ENCODE measurements around the gene NIPSNAP3A.
"Not testable (repeated sequence)": the region's sequence is repeated elsewhere in the genome, so short reads cannot be mapped to it uniquely, and the experiment has no call there.

The NIPSNAP3A gene

GRCh38 chr9:104747565-104748358, at the start of gene NIPSNAP3A:
NIPSNAP3A (plus strand) TSS chr9:104747683; CDS start chr9:104747793, 110 bp downstream.
- DNase-seq (ENCODE audit: insufficient read length, low spot score) (peak; percentile 32), FAIRE-seq (no peak)
- TF ChIP-seq CTCF (IDR thresholded peaks at IDR 0.05; ENCODE audit: insufficient read depth, missing control alignments) = no peak

- FAIRE-seq (no peak), DNase-seq (ENCODE audit: insufficient read length, low spot score) (no peak)
- no peak for TF ChIP-seq CTCF (IDR thresholded peaks at IDR 0.05; ENCODE audit: insufficient read depth, missing control alignments)
These were observed 47.2 kb upstream of the NIPSNAP3A start for GRCh38 chr9:104700306-104700705.

GRCh38 chr9:104708737-104709136, 38.7 kb upstream of the NIPSNAP3A start:
- not testable (repeated sequence) for DNase-seq (ENCODE audit: insufficient read length, low spot score); FAIRE-seq

GRCh38 chr9:104711604-104712003, 35.9 kb upstream of the NIPSNAP3A start:
- no peak for DNase-seq (ENCODE audit: insufficient read length, low spot score)
- no peak for FAIRE-seq
- TF ChIP-seq CTCF (IDR thresholded peaks at IDR 0.05; ENCODE audit: insufficient read depth, missing control alignments) = no peak

- no peak for FAIRE-seq
- no peak for DNase-seq (ENCODE audit: insufficient read length, low spot score)
- no peak for TF ChIP-seq CTCF (IDR thresholded peaks at IDR 0.05; ENCODE audit: insufficient read depth, missing control alignments)
These were observed 22.5 kb upstream of the NIPSNAP3A start for GRCh38 chr9:104725014-104725413.

- FAIRE-seq = no peak
- DNase-seq (ENCODE audit: insufficient read length, low spot score) = no peak
- TF ChIP-seq CTCF (IDR thresholded peaks at IDR 0.05; ENCODE audit: insufficient read depth, missing control alignments) = no peak
These were observed 9.0 kb upstream of the NIPSNAP3A start for GRCh38 chr9:104738452-104738851.

GRCh38 chr9:104740621-104741020, 6.9 kb upstream of the NIPSNAP3A start:
- DNase-seq (ENCODE audit: insufficient read length, low spot score) (no peak), FAIRE-seq (no peak)
- TF ChIP-seq CTCF (IDR thresholded peaks at IDR 0.05; ENCODE audit: insufficient read depth, missing control alignments) = no peak

Measured in D721Med (cell line).